Measurements from ENCODE around the gene SENP8. TPM values are rescaled to one million over a fixed set of nuclear protein-coding genes. Genes with fewer than 3 reads are reported as not detected.

SENP8 gene
- total RNA-seq, 2 experiments from 2014 or later, result 2.8 TPM

DNA sequence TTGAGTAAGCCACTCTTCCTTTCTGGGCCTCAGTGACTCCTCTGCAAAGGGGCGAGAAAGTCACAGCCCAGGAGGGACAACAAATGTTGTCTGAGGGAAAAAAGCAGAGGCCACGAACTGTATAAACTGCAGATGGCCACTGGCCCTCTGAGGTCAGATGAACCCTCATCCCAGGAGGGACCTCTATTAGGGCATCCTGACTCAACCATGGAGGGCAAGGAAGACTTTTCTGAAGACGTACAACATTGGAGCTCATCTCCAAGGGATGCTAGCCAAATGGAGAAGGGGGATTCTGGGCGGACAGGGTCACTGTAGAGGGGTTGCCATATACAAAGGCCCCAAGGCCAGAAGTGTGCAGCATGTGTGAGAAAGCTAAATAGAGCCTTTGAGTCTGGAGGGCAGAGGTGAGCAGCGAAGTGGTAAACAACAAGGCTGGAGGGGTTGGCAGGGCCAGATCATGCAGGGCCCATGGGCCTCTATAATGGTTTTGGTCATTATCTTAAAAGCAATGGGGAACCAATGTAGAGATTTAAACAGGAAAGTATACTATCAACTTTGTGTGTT lies 62.6 kb downstream of the SENP8 start:
- no peak overlapping the region for H3K27ac Mint-ChIP-seq
- TF ChIP-seq, protein P1, sequence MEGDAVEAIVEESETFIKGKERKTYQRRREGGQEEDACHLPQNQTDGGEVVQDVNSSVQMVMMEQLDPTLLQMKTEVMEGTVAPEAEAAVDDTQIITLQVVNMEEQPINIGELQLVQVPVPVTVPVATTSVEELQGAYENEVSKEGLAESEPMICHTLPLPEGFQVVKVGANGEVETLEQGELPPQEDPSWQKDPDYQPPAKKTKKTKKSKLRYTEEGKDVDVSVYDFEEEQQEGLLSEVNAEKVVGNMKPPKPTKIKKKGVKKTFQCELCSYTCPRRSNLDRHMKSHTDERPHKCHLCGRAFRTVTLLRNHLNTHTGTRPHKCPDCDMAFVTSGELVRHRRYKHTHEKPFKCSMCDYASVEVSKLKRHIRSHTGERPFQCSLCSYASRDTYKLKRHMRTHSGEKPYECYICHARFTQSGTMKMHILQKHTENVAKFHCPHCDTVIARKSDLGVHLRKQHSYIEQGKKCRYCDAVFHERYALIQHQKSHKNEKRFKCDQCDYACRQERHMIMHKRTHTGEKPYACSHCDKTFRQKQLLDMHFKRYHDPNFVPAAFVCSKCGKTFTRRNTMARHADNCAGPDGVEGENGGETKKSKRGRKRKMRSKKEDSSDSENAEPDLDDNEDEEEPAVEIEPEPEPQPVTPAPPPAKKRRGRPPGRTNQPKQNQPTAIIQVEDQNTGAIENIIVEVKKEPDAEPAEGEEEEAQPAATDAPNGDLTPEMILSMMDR (IDR thresholded peaks at IDR 0.05), result no peak
- H3K27me3 Mint-ChIP-seq, result peaks cover 25% of the 10 kb centered on the region
- no peaks in the 10 kb centered on the region for H3K36me3 Mint-ChIP-seq (ENCODE audit: low read depth)
- POLR2A ChIA-PET, result interaction anchor here (1.9 kb wide), 1 partner anchor 17 kb away, joined by 5 read pairs; the partner anchor contains the start of gene GRAMD2A
- ATAC-seq (no peak), DNase-seq (no peak)
- CTCF ChIA-PET, result no interaction called here
- intact Hi-C loops (cut with micrococcal nuclease), result no loop called here
- no peak overlapping the region for H3K4me3 Mint-ChIP-seq
- H3K9me3 Mint-ChIP-seq, result no peaks in the 10 kb centered on the region
- H3K4me1 Mint-ChIP-seq (ENCODE audit: low read depth), result no peaks in the 10 kb centered on the region

DNA sequence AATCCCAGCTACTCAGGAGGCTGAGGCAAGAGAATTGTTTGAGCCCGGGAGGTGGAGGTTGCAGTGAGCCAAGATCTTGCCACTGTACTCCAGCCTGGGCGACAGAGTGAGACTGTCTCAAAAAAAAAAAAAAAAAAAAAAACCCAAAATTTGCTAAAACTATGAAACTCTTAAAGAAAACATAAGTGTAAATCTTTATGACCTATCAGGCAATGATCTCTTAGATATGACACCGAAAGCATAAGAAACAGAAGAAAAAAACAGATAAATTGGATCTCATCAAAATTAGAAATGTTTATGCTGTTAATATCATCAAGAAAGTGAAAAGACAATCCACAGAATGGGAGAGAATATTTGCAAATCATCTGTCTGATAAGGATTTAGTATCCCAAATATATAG lies 64.0 kb downstream of the SENP8 start:
- CTCF ChIA-PET, result no interaction called here
- DNase-seq (no peak), ATAC-seq (no peak)
- Mint-ChIP-seq H3K9me3 (no peaks in the 10 kb centered on the region), H3K27me3 (peaks cover 25% of the 10 kb centered on the region), H3K4me3 (no peak overlapping the region), H3K27ac (no peak overlapping the region), H3K36me3 (ENCODE audit: low read depth) (no peaks in the 10 kb centered on the region), H3K4me1 (ENCODE audit: low read depth) (no peaks in the 10 kb centered on the region)
- TF ChIP-seq, protein P1 (IDR thresholded peaks at IDR 0.05), result no peak
- POLR2A ChIA-PET, result interaction anchor here (1.9 kb wide), 1 partner anchor 16 kb away, joined by 5 read pairs; the partner anchor contains the start of gene GRAMD2A
- intact Hi-C loops (cut with micrococcal nuclease), result no loop called here

DNA sequence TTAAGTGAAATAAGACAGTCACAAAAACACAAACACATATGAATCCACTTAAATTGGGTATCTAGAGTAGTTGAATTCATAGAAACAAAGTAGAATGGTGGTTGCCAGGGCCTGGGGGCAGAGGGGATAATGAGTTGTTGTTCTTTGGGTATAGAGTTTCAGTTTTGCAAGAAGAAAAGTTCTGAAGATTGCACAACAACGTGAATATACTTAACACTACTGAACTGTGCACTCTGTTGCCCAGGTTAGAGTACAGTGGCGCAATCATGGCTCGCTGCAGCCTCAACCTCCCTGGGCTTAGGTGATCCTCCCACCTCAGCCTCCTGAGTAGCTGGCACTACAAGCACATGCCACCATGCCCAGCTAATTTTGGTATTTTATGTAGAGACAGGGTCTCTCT lies 64.5 kb downstream of the SENP8 start:
- POLR2A ChIA-PET, result no interaction called here

DNA sequence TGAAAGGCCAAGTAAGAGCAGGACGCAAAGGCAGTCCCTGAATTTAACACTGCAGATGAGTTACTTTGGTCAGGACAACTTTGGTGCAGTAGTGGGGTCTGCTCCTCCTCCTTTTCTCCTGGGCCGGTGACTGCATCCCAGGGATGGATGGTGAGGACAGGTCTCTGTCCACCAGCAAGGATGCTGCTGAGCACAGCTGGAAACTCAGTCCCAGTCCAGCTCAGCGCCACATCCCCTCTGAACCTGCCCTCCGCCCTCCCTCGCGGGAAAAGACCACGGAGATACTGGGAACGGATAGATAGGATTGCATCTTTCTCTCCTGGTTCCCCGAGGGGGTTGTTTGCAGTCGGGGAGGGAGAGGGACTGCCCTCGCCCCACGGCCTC lies 65.6 kb downstream of the SENP8 start:
- TF ChIP-seq, protein P1 (IDR thresholded peaks at IDR 0.05), result no peak
- Mint-ChIP-seq H3K4me3 (no peak overlapping the region), H3K27me3 (peaks cover 25% of the 10 kb centered on the region), H3K27ac (no peak overlapping the region), H3K9me3 (no peaks in the 10 kb centered on the region), H3K36me3 (ENCODE audit: low read depth) (no peaks in the 10 kb centered on the region), H3K4me1 (ENCODE audit: low read depth) (no peaks in the 10 kb centered on the region)
- DNase-seq, result no peak
- ATAC-seq, result no peak
- POLR2A ChIA-PET, result no interaction called here
- intact Hi-C loops (cut with micrococcal nuclease), result no loop called here
- CTCF ChIA-PET, result no interaction called here

More for the DNA sequence above, 64.5 kb downstream of the SENP8 start:
- no peaks in the 10 kb centered on the region for H3K4me1 Mint-ChIP-seq (ENCODE audit: low read depth)
- no peak for DNase-seq
- H3K9me3 Mint-ChIP-seq, result no peaks in the 10 kb centered on the region
- intact Hi-C loops (cut with micrococcal nuclease), result no loop called here
- peaks cover 25% of the 10 kb centered on the region for H3K27me3 Mint-ChIP-seq
- H3K36me3 Mint-ChIP-seq (ENCODE audit: low read depth), result no peaks in the 10 kb centered on the region
- H3K4me3 Mint-ChIP-seq, result no peak overlapping the region
- H3K27ac Mint-ChIP-seq, result no peak overlapping the region
- TF ChIP-seq, protein P1 (IDR thresholded peaks at IDR 0.05), result no peak
- ATAC-seq, result no peak
- CTCF ChIA-PET, result no interaction called here

DNA sequence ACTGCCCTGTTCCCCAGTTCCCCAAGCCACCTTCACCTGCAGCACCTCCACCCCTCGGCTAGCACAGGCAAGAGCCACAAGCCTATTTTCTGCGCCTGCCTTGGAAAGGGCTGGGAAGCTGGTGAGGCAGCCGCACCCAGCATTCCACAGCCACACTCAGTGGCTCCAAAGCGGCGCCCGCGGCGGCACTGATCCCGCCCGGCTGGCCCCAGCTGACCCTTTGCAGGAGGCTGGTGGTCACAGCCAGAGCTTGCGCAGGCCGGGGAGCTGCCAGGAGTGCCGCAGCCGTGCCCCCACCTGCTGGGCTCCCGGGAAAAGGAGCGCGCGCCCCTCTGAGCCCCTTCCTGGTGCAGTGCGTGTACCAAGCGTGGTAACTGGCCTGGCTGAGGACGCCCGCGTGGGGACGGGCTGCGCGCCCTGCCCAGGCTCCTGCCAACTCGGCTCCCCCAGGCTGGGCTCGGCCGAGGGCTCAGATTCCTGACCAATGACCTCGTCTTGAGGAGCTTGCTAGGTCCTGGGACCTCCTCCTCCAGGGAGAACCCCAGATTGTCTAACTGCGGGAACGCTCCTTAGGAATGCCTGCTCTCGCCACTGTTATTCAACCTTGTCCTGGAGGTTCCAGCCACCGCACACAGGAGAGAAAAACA lies 66.1 kb downstream of the SENP8 start:
- Mint-ChIP-seq H3K9me3 (no peaks in the 10 kb centered on the region), H3K36me3 (ENCODE audit: low read depth) (no peaks in the 10 kb centered on the region), H3K27ac (no peak overlapping the region), H3K4me1 (ENCODE audit: low read depth) (no peaks in the 10 kb centered on the region), H3K27me3 (peaks cover 25% of the 10 kb centered on the region), H3K4me3 (no peak overlapping the region)
- ChIA-PET POLR2A (interaction anchor here (0.6 kb wide), 1 partner anchor 10 kb away, joined by 3 read pairs; no protein-coding TSS in a partner anchor), CTCF (no interaction called here)
- TF ChIP-seq, protein P1 (IDR thresholded peaks at IDR 0.05), result no peak
- DNase-seq (no peak), ATAC-seq (no peak)
- intact Hi-C loops (cut with micrococcal nuclease), result no loop called here

All from activated CD8-positive, alpha-beta T cell treated with anti-CD3 and anti-CD28 coated beads for 36 hours (primary cell).